B cell (primary cell): ENCODE measurements around the gene SLC35A3.

Source experiments
- EZH2 ChIP-seq: IDR thresholded peaks from 2 replicates; pipeline ENCODE4 v1.6.1; 2012; ENCODE audit warnings: borderline replicate concordance, low read depth, mild to moderate bottlenecking, moderate library complexity, low read length; ENCODE audit not compliant: insufficient read depth, poor library complexity, severe bottlenecking
- TF ChIP-seq, protein P1 (sequence below): fragments of 200-600 bp; IDR thresholded peaks from one replicate; pipeline ENCODE4 v1.8.0; 2022; ENCODE audit warnings: antibody characterized with exemption, mild to moderate bottlenecking

DNA sequence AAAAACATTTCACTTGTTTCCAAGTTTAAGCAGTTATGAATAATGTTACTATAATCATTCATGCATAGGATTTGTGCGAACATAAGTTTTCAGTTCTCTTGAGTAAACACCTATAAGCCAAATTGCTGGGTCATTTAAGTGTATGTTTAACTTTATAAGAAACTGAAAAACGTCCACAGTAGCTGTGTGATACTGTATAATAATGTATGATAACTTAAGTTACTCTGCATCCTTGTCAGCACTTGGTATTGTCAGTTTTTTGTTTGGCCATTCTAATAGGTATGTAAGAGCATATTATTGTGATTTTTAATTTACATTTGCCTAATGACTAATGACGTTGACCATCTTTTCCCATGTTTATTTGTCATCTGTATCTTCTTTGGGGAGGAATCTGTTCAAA is 14.4 kb upstream of the SLC35A3 start:
- TF ChIP-seq, protein P1, sequence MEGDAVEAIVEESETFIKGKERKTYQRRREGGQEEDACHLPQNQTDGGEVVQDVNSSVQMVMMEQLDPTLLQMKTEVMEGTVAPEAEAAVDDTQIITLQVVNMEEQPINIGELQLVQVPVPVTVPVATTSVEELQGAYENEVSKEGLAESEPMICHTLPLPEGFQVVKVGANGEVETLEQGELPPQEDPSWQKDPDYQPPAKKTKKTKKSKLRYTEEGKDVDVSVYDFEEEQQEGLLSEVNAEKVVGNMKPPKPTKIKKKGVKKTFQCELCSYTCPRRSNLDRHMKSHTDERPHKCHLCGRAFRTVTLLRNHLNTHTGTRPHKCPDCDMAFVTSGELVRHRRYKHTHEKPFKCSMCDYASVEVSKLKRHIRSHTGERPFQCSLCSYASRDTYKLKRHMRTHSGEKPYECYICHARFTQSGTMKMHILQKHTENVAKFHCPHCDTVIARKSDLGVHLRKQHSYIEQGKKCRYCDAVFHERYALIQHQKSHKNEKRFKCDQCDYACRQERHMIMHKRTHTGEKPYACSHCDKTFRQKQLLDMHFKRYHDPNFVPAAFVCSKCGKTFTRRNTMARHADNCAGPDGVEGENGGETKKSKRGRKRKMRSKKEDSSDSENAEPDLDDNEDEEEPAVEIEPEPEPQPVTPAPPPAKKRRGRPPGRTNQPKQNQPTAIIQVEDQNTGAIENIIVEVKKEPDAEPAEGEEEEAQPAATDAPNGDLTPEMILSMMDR = no peak
- TF ChIP-seq EZH2 = no peak
